Colon (tissue), 2 donors: Measurements from ENCODE around the gene CDSN.

Source experiments
- FAIRE-seq: peaks from 2 replicates; lab custom pipeline; 2012; peaks lifted over from hg19 to GRCh38; lab: Jason Lieb, UNC
- donor health status: control.
- donor health status: control.

CDSN gene

GRCh38 chr6:31144296-31144969 lies 24.2 kb upstream of the CDSN start:
- no peak for FAIRE-seq

- no peak for FAIRE-seq
These were observed 22.9 kb upstream of the CDSN start for GRCh38 chr6:31143148-31143547.

- no peak for FAIRE-seq
These were observed 22.1 kb upstream of the CDSN start for GRCh38 chr6:31142361-31142761.

- FAIRE-seq, result no peak
These were observed 20.4 kb upstream of the CDSN start for GRCh38 chr6:31140643-31141042.

GRCh38 chr6:31139599-31139998 lies 19.4 kb upstream of the CDSN start:
- FAIRE-seq, result no peak

GRCh38 chr6:31138982-31139381 lies 18.7 kb upstream of the CDSN start, which contains the start of gene PSORS1C2:
PSORS1C2 (minus strand) TSS chr6:31139066; CDS start chr6:31139026, 40 bp downstream.
- no peak for FAIRE-seq

GRCh38 chr6:31135710-31136109 lies 15.5 kb upstream of the CDSN start:
- FAIRE-seq, result no peak

GRCh38 chr6:31132806-31133205 lies 12.6 kb upstream of the CDSN start:
- FAIRE-seq, result no peak

GRCh38 chr6:31131595-31131994 lies 11.3 kb upstream of the CDSN start:
- no peak for FAIRE-seq

- FAIRE-seq, result no peak
These were observed 10.5 kb upstream of the CDSN start for GRCh38 chr6:31130751-31131150.

GRCh38 chr6:31129130-31129529 lies 8.9 kb upstream of the CDSN start:
- no peak for FAIRE-seq

GRCh38 chr6:31128093-31128676 lies 7.9 kb upstream of the CDSN start:
- FAIRE-seq, result no peak

GRCh38 chr6:31126396-31127175 lies 6.3 kb upstream of the CDSN start:
- FAIRE-seq, result no peak

- FAIRE-seq, result no peak
These were observed 5.5 kb upstream of the CDSN start for GRCh38 chr6:31125586-31126363.

- FAIRE-seq, result no peak
These were observed 4.9 kb upstream of the CDSN start for GRCh38 chr6:31125162-31125561.

- no peak for FAIRE-seq
These were observed 2.8 kb upstream of the CDSN start for GRCh38 chr6:31122791-31123706.

- FAIRE-seq, result no peak
These were observed 1.0 kb upstream of the CDSN start for GRCh38 chr6:31121131-31121790.

GRCh38 chr6:31118178-31118577 lies 2.1 kb downstream of the CDSN start:
- FAIRE-seq, result no peak

GRCh38 chr6:31116661-31117385 lies 3.4 kb downstream of the CDSN start:
- no peak for FAIRE-seq

GRCh38 chr6:31115941-31116560 lies 4.2 kb downstream of the CDSN start:
- no peak for FAIRE-seq
